ENCODE measurements around the gene DAZAP1. TPM values are rescaled to one million over a fixed set of nuclear protein-coding genes. Genes with fewer than 3 reads are reported as not detected.
A peak's percentile ranks its signal among the peaks of the same experiment; 100 is the strongest.

The DAZAP1 gene
- total RNA-seq, 2 experiments from 2014 or later: 248 to 347 TPM

- POLR2A ChIA-PET: interaction anchor here (0.7 kb wide), 2 partner anchors 8 to 294 kb away, joined by 3 to 4 read pairs; no protein-coding TSS in a partner anchor
- ATAC-seq (no peak), DNase-seq (no peak)
- Mint-ChIP-seq H3K9me3 (ENCODE audit: low read depth) (no peaks in the 10 kb centered on the region), H3K36me3 (ENCODE audit: low read depth) (no peaks in the 10 kb centered on the region), H3K4me3 (no peak overlapping the region), H3K27me3 (peaks cover 51% of the 10 kb centered on the region), H3K4me1 (peaks cover 14% of the 10 kb centered on the region), H3K27ac (no peak overlapping the region)
- CTCF ChIA-PET: interaction anchor here (1.0 to 1.2 kb wide), 3 partner anchors 8 to 13 kb away, joined by 3 to 7 read pairs (median 3); no protein-coding TSS in a partner anchor
- intact Hi-C loops (cut with DNase I, micrococcal nuclease): no loop called here
Observed at GRCh38 chr19:1452802-1453524, 45.6 kb downstream of the DAZAP1 start.

GRCh38 chr19:1453525-1454364 is 46.4 kb downstream of the DAZAP1 start:
- Mint-ChIP-seq H3K4me1 (peaks cover 15% of the 10 kb centered on the region), H3K4me3 (no peak overlapping the region), H3K36me3 (ENCODE audit: low read depth) (no peaks in the 10 kb centered on the region), H3K9me3 (ENCODE audit: low read depth) (no peaks in the 10 kb centered on the region), H3K27me3 (peaks cover 50% of the 10 kb centered on the region), H3K27ac (no peak overlapping the region)
- ChIA-PET POLR2A (interaction anchor here (0.7 kb wide), 1 partner anchor 9 kb away, joined by 4 read pairs; no protein-coding TSS in a partner anchor), CTCF (interaction anchor here (0.7 to 1.2 kb wide), 2 partner anchors 9 to 319 kb away, joined by 4 to 7 read pairs; no protein-coding TSS in a partner anchor)
- DNase-seq (peak; percentile 46), ATAC-seq (no peak)
- intact Hi-C loops (cut with DNase I, micrococcal nuclease): no loop called here

GRCh38 chr19:1455002-1455335 is 47.6 kb downstream of the DAZAP1 start:
- no peaks in the 10 kb centered on the region for H3K9me3 Mint-ChIP-seq (ENCODE audit: low read depth)
- POLR2A ChIA-PET: interaction anchor here (0.6 to 1.3 kb wide), 2 partner anchors 12 to 276 kb away, joined by 3 to 6 read pairs; no protein-coding TSS in a partner anchor
- no peak overlapping the region for H3K27ac Mint-ChIP-seq
- ATAC-seq (peak; percentile 2), DNase-seq (peak; percentile 53)
- peaks cover 45% of the 10 kb centered on the region for H3K27me3 Mint-ChIP-seq
- CTCF ChIA-PET: interaction anchor here (0.6 kb wide), 1 partner anchor 849 kb away, joined by 4 read pairs; no protein-coding TSS in a partner anchor
- H3K4me3 Mint-ChIP-seq: no peak overlapping the region
- intact Hi-C loops (cut with DNase I, micrococcal nuclease): loop anchor here in 1 of 2 experiments (1.0 kb wide), 1 partner anchor 24 kb away; the partner anchor contains the start of gene C19orf25
- H3K36me3 Mint-ChIP-seq (ENCODE audit: low read depth): no peaks in the 10 kb centered on the region
- H3K4me1 Mint-ChIP-seq: peaks cover 15% of the 10 kb centered on the region

- peak; percentile 82 for ATAC-seq
Observed at GRCh38 chr19:1455336-1456120, 48.1 kb downstream of the DAZAP1 start.

GRCh38 chr19:1456121-1456900 is 48.9 kb downstream of the DAZAP1 start:
- POLR2A ChIA-PET: interaction anchor here (1.3 kb wide), 1 partner anchor 10 kb away, joined by 6 read pairs; no protein-coding TSS in a partner anchor
- Mint-ChIP-seq H3K36me3 (ENCODE audit: low read depth) (no peaks in the 10 kb centered on the region), H3K27me3 (peaks cover 35% of the 10 kb centered on the region), H3K4me1 (peaks cover 12% of the 10 kb centered on the region), H3K27ac (no peak overlapping the region), H3K4me3 (no peak overlapping the region), H3K9me3 (ENCODE audit: low read depth) (no peaks in the 10 kb centered on the region)
- CTCF ChIA-PET: interaction anchor here (1.0 to 1.5 kb wide), 2 partner anchors 9 to 19 kb away, joined by 3 to 5 read pairs; no protein-coding TSS in a partner anchor
- no peak for DNase-seq
- intact Hi-C loops (cut with DNase I, micrococcal nuclease): no loop called here
- ATAC-seq: no peak

More at GRCh38 chr19:1455336-1456120, 48.1 kb downstream of the DAZAP1 start:
- ChIA-PET CTCF (interaction anchor here (1.0 to 1.5 kb wide), 2 partner anchors 9 to 19 kb away, joined by 3 to 5 read pairs; no protein-coding TSS in a partner anchor), POLR2A (interaction anchor here (0.6 to 1.3 kb wide), 2 partner anchors 11 to 277 kb away, joined by 3 to 6 read pairs; no protein-coding TSS in a partner anchor)
- H3K4me1 Mint-ChIP-seq: peaks cover 15% of the 10 kb centered on the region
- peaks cover 41% of the 10 kb centered on the region for H3K27me3 Mint-ChIP-seq
- DNase-seq: peak; percentile 85
- peak overlapping the region; percentile 14 for H3K4me3 Mint-ChIP-seq
- H3K9me3 Mint-ChIP-seq (ENCODE audit: low read depth): no peaks in the 10 kb centered on the region
- no peaks in the 10 kb centered on the region for H3K36me3 Mint-ChIP-seq (ENCODE audit: low read depth)
- no peak overlapping the region for H3K27ac Mint-ChIP-seq
- intact Hi-C loops (cut with DNase I, micrococcal nuclease): loop anchor here in 1 of 2 experiments (1.0 kb wide), 1 partner anchor 24 kb away; the partner anchor contains the start of gene C19orf25

- H3K27ac Mint-ChIP-seq: no peak overlapping the region
- peaks cover 28% of the 10 kb centered on the region for H3K27me3 Mint-ChIP-seq
- CTCF ChIA-PET: interaction anchor here (1.5 to 2.0 kb wide), 2 partner anchors 12 kb away, joined by 3 to 10 read pairs; no protein-coding TSS in a partner anchor
- ATAC-seq (no peak), DNase-seq (no peak)
- intact Hi-C loops (cut with DNase I, micrococcal nuclease): no loop called here
- POLR2A ChIA-PET: interaction anchor here (0.6 kb wide), 1 partner anchor 14 kb away, joined by 5 read pairs; no protein-coding TSS in a partner anchor
- no peaks in the 10 kb centered on the region for H3K36me3 Mint-ChIP-seq (ENCODE audit: low read depth)
- no peaks in the 10 kb centered on the region for H3K9me3 Mint-ChIP-seq (ENCODE audit: low read depth)
- peaks cover 12% of the 10 kb centered on the region for H3K4me1 Mint-ChIP-seq
- no peak overlapping the region for H3K4me3 Mint-ChIP-seq
Observed at GRCh38 chr19:1457031-1457739, 49.8 kb downstream of the DAZAP1 start.

GRCh38 chr19:1457892-1458291 is 50.5 kb downstream of the DAZAP1 start:
- H3K4me1 Mint-ChIP-seq: peaks cover 12% of the 10 kb centered on the region
- no peak for ATAC-seq
- no peaks in the 10 kb centered on the region for H3K36me3 Mint-ChIP-seq (ENCODE audit: low read depth)
- intact Hi-C loops (cut with DNase I, micrococcal nuclease): no loop called here
- H3K27ac Mint-ChIP-seq: no peak overlapping the region
- POLR2A ChIA-PET: interaction anchor here (0.6 kb wide), 1 partner anchor 14 kb away, joined by 5 read pairs; no protein-coding TSS in a partner anchor
- H3K27me3 Mint-ChIP-seq: peaks cover 26% of the 10 kb centered on the region
- CTCF ChIA-PET: interaction anchor here (1.5 to 2.0 kb wide), 2 partner anchors 11 to 13 kb away, joined by 3 to 10 read pairs; no protein-coding TSS in a partner anchor
- DNase-seq: no peak
- no peaks in the 10 kb centered on the region for H3K9me3 Mint-ChIP-seq (ENCODE audit: low read depth)
- no peak overlapping the region for H3K4me3 Mint-ChIP-seq

- ChIA-PET POLR2A (no interaction called here), CTCF (no interaction called here)
- Mint-ChIP-seq H3K36me3 (ENCODE audit: low read depth) (no peaks in the 10 kb centered on the region), H3K9me3 (ENCODE audit: low read depth) (no peaks in the 10 kb centered on the region), H3K27me3 (peaks cover 19% of the 10 kb centered on the region), H3K27ac (no peak overlapping the region), H3K4me3 (no peak overlapping the region), H3K4me1 (peaks cover 12% of the 10 kb centered on the region)
- ATAC-seq (no peak), DNase-seq (no peak)
- intact Hi-C loops (cut with DNase I, micrococcal nuclease): no loop called here
Observed at GRCh38 chr19:1459479-1459878, 52.1 kb downstream of the DAZAP1 start.

GRCh38 chr19:1460033-1460995 is 52.9 kb downstream of the DAZAP1 start:
- intact Hi-C loops (cut with DNase I, micrococcal nuclease): no loop called here
- no peak overlapping the region for H3K4me3 Mint-ChIP-seq
- ChIA-PET POLR2A (no interaction called here), CTCF (no interaction called here)
- no peaks in the 10 kb centered on the region for H3K36me3 Mint-ChIP-seq (ENCODE audit: low read depth)
- DNase-seq (no peak), ATAC-seq (no peak)
- no peak overlapping the region for H3K27ac Mint-ChIP-seq
- peaks cover 9% of the 10 kb centered on the region for H3K4me1 Mint-ChIP-seq
- H3K27me3 Mint-ChIP-seq: peaks cover 16% of the 10 kb centered on the region
- no peaks in the 10 kb centered on the region for H3K9me3 Mint-ChIP-seq (ENCODE audit: low read depth)
